GM12878 (cell line): ENCODE measurements around the gene C16orf86.

Experiments used
- BHLHE40 ChIP-seq, 2 experiments: fragments of 450-650 bp in 1 of 2; IDR thresholded peaks; 2 replicates each; pipeline ENCODE4 v1.6.1; 2011 to 2017; ENCODE audit warnings: low read depth in 2 of 2, borderline replicate concordance in 1 of 2, improper control_type of control experiment in 1 of 2, low read length in 1 of 2, mild to moderate bottlenecking in 1 of 2
- BRCA1 ChIP-seq: IDR thresholded peaks from 2 replicates; pipeline ENCODE4 v1.6.1; 2011; ENCODE audit warnings: low read depth, low read length, improper control_type of control experiment
- FOXM1 ChIP-seq: IDR thresholded peaks from 2 replicates; pipeline ENCODE4 v1.6.1; 2012; ENCODE audit warnings: low read depth, mild to moderate bottlenecking, inconsistent platforms, low read length, moderate library complexity
- RAD21 ChIP-seq: IDR thresholded peaks from 2 replicates; pipeline ENCODE4 v1.6.1; 2011; ENCODE audit warnings: mild to moderate bottlenecking, low read depth, low read length, moderate library complexity; ENCODE audit not compliant: insufficient read depth
- SRF ChIP-seq, 2 experiments: IDR thresholded peaks; 2 replicates each; pipeline ENCODE4 v1.6.1; 2011; ENCODE audit warnings: low read depth in 2 of 2, low read length in 2 of 2, mild to moderate bottlenecking in 1 of 2, moderate library complexity in 1 of 2
- TCF7 ChIP-seq: IDR thresholded peaks from 2 replicates; pipeline ENCODE4 v1.6.1; 2014; ENCODE audit warnings: antibody characterized with exemption, borderline replicate concordance
- ZNF24 ChIP-seq: fragments of 450-650 bp; IDR thresholded peaks from 2 replicates; pipeline ENCODE4 v1.6.1; 2017; ENCODE audit warnings: antibody characterized with exemption, mild to moderate bottlenecking
- TF ChIP-seq, protein P1 (sequence below): IDR thresholded peaks from 2 replicates; pipeline ENCODE4 v1.6.1; 2012; ENCODE audit warnings: low read depth, low read length, improper control_type of control experiment
- TF ChIP-seq, protein P2 (sequence below), 3 experiments: IDR thresholded peaks in 2 of 3; conservative IDR thresholded peaks in 1 of 3; 2 replicates each; pipeline ENCODE4 v1.5.1; 2011; ENCODE audit warnings: low read depth in 3 of 3, low read length in 3 of 3, mild to moderate bottlenecking in 3 of 3, control low read depth in 2 of 3, moderate library complexity in 2 of 3, inconsistent platforms in 1 of 3, mixed read lengths in 1 of 3; ENCODE audit not compliant: control insufficient read depth in 2 of 3, insufficient read depth in 1 of 3; ENCODE audit errors: extremely low read depth in 1 of 3
- TF ChIP-seq, protein P3 (sequence below): fragments of 450-650 bp; IDR thresholded peaks from 2 replicates; pipeline ENCODE4 v1.6.1; 2017; ENCODE audit warnings: borderline replicate concordance

DNA sequence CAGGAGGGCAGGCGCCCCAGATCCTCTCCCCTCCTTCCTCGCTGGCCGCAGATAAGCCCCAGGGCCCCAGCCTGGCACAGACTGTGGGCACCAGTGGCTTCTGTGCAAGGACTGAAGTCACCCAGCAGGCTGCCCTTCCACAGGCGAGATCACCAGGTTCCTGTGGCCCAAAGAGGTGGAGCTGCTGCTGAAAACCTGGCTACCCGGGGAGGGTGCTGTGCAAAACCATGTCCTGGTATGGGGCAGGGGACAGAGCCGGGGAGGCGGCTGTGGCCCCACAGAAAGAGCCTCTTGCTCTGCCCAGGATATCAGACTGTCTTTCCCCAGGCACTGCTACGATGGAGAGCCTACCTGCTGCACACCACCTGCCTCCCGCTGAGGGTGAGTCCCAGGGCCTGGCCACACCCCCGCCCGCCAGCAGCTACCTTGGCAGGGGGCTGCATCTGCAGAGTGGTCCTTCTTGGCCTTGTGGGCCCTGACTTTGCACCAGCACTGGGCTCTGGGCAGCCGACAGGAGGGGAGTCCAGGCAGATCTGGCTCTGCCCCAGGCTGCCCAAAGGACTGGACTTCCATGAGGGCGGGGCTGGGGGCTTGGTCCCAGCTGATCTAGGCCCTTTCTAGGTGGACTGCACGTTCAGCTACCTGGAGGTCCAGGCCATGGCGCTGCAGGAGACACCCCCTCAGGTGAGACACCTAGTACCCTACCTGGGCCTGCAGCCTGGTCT lies 21.1 kb upstream of the C16orf86 start:
- no peak for TF ChIP-seq BRCA1
- TF ChIP-seq BHLHE40 (IDR thresholded peaks at IDR 0.05; ENCODE audit: borderline replicate concordance in 1 of 2, low read depth in 2 of 2, low read length in 1 of 2) = no peak
- TF ChIP-seq, protein P1, sequence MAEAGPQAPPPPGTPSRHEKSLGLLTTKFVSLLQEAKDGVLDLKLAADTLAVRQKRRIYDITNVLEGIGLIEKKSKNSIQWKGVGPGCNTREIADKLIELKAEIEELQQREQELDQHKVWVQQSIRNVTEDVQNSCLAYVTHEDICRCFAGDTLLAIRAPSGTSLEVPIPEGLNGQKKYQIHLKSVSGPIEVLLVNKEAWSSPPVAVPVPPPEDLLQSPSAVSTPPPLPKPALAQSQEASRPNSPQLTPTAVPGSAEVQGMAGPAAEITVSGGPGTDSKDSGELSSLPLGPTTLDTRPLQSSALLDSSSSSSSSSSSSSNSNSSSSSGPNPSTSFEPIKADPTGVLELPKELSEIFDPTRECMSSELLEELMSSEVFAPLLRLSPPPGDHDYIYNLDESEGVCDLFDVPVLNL = no peak
- no peak for TF ChIP-seq TCF7
- no peak for TF ChIP-seq SRF (IDR thresholded peaks at IDR 0.05; ENCODE audit: low read depth in 2 of 2, low read length in 2 of 2)
- no peak for TF ChIP-seq ZNF24
- TF ChIP-seq, protein P2, sequence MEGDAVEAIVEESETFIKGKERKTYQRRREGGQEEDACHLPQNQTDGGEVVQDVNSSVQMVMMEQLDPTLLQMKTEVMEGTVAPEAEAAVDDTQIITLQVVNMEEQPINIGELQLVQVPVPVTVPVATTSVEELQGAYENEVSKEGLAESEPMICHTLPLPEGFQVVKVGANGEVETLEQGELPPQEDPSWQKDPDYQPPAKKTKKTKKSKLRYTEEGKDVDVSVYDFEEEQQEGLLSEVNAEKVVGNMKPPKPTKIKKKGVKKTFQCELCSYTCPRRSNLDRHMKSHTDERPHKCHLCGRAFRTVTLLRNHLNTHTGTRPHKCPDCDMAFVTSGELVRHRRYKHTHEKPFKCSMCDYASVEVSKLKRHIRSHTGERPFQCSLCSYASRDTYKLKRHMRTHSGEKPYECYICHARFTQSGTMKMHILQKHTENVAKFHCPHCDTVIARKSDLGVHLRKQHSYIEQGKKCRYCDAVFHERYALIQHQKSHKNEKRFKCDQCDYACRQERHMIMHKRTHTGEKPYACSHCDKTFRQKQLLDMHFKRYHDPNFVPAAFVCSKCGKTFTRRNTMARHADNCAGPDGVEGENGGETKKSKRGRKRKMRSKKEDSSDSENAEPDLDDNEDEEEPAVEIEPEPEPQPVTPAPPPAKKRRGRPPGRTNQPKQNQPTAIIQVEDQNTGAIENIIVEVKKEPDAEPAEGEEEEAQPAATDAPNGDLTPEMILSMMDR (IDR thresholded peaks at IDR 0.05 in 2 of 3, conservative IDR thresholded peaks at IDR 0.05 in 1 of 3; ENCODE audit: control insufficient read depth in 2 of 3, extremely low read depth in 1 of 3, insufficient read depth in 1 of 3, low read depth in 3 of 3, low read length in 3 of 3) = no peak
- no peak for TF ChIP-seq FOXM1
- no peak for TF ChIP-seq RAD21
- TF ChIP-seq, protein P3, sequence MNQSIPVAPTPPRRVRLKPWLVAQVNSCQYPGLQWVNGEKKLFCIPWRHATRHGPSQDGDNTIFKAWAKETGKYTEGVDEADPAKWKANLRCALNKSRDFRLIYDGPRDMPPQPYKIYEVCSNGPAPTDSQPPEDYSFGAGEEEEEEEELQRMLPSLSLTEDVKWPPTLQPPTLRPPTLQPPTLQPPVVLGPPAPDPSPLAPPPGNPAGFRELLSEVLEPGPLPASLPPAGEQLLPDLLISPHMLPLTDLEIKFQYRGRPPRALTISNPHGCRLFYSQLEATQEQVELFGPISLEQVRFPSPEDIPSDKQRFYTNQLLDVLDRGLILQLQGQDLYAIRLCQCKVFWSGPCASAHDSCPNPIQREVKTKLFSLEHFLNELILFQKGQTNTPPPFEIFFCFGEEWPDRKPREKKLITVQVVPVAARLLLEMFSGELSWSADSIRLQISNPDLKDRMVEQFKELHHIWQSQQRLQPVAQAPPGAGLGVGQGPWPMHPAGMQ = no peak
